ENCODE data around the gene DNASE1L3. TPM values are rescaled to one million over a fixed set of nuclear protein-coding genes. Genes with fewer than 3 reads are reported as not detected.

DNASE1L3 gene
- polyA plus RNA-seq, 2 of the 4 experiments (the other 2 are of a cell fraction) = 0.19 TPM; not detected in 1

DNA sequence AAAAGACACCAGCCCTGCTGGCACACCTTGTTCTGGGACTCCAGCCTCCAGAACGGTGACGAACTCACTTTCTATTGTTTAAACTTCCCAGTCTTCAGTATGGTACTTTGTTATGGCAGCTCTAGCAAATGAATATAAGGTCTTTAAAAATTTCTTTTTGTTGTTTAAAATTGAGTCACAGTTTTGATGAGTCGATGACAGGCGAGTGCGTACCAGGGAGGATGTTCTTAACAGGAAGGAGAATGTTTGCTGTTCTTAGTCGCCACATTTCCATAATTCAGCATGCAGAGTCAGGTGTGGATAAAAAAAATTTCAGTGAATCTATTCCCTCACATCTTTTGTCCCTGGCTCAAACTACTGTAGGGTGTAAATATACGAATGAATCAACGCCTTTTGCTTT, 12.4 kb downstream of the DNASE1L3 start (continued):
- TF ChIP-seq, protein P1, sequence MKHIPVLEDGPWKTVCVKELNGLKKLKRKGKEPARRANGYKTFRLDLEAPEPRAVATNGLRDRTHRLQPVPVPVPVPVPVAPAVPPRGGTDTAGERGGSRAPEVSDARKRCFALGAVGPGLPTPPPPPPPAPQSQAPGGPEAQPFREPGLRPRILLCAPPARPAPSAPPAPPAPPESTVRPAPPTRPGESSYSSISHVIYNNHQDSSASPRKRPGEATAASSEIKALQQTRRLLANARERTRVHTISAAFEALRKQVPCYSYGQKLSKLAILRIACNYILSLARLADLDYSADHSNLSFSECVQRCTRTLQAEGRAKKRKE (CRISPR knock-in tag; IDR thresholded peaks at IDR 0.05; ENCODE audit: low read depth) = no peak
- TF ChIP-seq PHF8 (IDR thresholded peaks at IDR 0.05; ENCODE audit: borderline replicate concordance, low read depth) = no peak
- no peak for TF ChIP-seq HDAC2 (IDR thresholded peaks at IDR 0.05)

- CTCF ChIA-PET = interaction anchor here (1.1 to 2.8 kb wide), 3 partner anchors 10 to 20 kb away, joined by 4 to 14 read pairs (median 8); no protein-coding TSS in a partner anchor
These were observed 13.2 kb downstream of the DNASE1L3 start for GRCh38 chr3:58197588-58197987.

DNA sequence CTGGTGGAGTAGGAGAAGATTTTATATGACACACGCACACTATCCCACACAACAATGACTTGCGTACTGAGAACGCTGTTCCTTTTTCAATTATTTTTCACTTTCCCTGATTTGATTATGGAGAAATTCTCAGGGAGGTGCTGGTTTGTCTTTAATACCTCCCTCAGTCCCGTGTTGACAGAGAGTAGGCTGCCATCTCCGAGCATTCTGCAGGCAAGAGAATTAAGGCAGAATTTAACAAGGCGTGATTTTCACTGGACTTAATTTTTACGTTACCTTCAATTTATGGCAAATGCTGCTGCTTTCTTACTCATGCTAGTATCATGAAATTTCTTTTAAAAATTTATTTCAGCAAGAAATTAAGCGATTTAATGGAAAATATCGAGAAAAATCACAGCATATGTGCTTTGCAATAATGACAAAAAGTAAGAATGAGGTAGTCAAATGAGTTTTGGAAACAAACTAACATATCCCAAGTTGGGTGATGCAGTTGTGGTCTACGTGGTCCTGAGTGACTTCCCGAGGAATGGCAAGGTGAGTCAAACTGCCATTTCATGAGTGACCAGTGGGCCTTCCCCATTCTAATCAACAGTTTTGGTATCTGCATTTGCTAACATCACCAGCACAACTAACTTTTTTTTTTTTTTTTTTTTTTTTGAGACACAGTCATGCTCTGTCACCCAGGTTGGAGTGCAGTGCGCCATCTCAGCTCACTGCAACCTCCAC, 16.9 kb downstream of the DNASE1L3 start:
- no peak for DNase-seq (ENCODE audit: low read depth in 1 of 2, low spot score in 1 of 2)
- Histone ChIP-seq H3K4me1 (peaks cover 1% of the 10 kb centered on the region; the same call in 1 of the 3 replicates), H3K9me3 (no peaks in the 10 kb centered on the region), H3K4me2 (no peak overlapping the region), H3K27ac (no peak overlapping the region), H3K4me3 (no peak overlapping the region)
- TF ChIP-seq POLR2A (IDR thresholded peaks at IDR 0.05; ENCODE audit: low read length) (no peak), NPAS2 (CRISPR knock-in tag; IDR thresholded peaks at IDR 0.05; ENCODE audit: borderline replicate concordance) (no peak), BHLHE40 (IDR thresholded peaks at IDR 0.05; ENCODE audit: low read depth, low read length) (no peak), REST (IDR thresholded peaks at IDR 0.05) (no peak), BCL3 (IDR thresholded peaks at IDR 0.05) (no peak), FOSB (CRISPR knock-in tag; IDR thresholded peaks at IDR 0.05) (no peak), MAFK (IDR thresholded peaks at IDR 0.05; ENCODE audit: partially characterized antibody) (no peak), ZSCAN20 (CRISPR knock-in tag; IDR thresholded peaks at IDR 0.05) (no peak), RAD21 (conservative IDR thresholded peaks at IDR 0.05 in 1 of 2, IDR thresholded peaks at IDR 0.05 in 1 of 2) (no peak), CBX8 (IDR thresholded peaks at IDR 0.05) (no peak), RCOR1 (IDR thresholded peaks at IDR 0.05; ENCODE audit: low read depth, low read length) (no peak), CHD4 (IDR thresholded peaks at IDR 0.05; ENCODE audit: borderline replicate concordance) (no peak), HOXB13 (CRISPR knock-in tag; IDR thresholded peaks at IDR 0.05; ENCODE audit: low read depth) (no peak), KDM5A (IDR thresholded peaks at IDR 0.05) (no peak), EHF (CRISPR knock-in tag; IDR thresholded peaks at IDR 0.05) (no peak)
- no peak for FAIRE-seq
- ChIA-PET CTCF (interaction anchor here (0.6 to 1.2 kb wide), 3 partner anchors 16 to 24 kb away, joined by 3 read pairs; no protein-coding TSS in a partner anchor), POLR2A (no interaction called here)
- no peak for ATAC-seq
- WGBS (ENCODE audit: missing lambda C conversion rate) = 77% methylated on average over 12 of the region's 12 CpGs

More at GRCh38 chr3:58197588-58197987, 13.2 kb downstream of the DNASE1L3 start:
- DNase-seq (ENCODE audit: low read depth in 1 of 2, low spot score in 1 of 2) = no peak
- POLR2A ChIA-PET = no interaction called here
- TF ChIP-seq POLR2AphosphoS2 (conservative IDR thresholded peaks at IDR 0.05; ENCODE audit: low read length) (no peak), HMGXB4 (CRISPR knock-in tag; IDR thresholded peaks at IDR 0.05; ENCODE audit: borderline replicate concordance) (no peak)
- Histone ChIP-seq H3K4me1 (no peaks in the 10 kb centered on the region), H3K4me2 (no peak overlapping the region), H3K27ac (no peak overlapping the region), H3K4me3 (no peak overlapping the region), H3K9me3 (no peaks in the 10 kb centered on the region)
- FAIRE-seq = no peak
- 94% methylated on average over 10 of the region's 10 CpGs for WGBS (ENCODE audit: missing lambda C conversion rate)
- ATAC-seq = no peak

All from A549 (cell line).